NCI-H2081 (cell line): ENCODE data around the gene NAA10.
A peak's percentile ranks its signal among the peaks of the same experiment; 100 is the strongest.
"Not testable (repeated sequence)": the region's sequence is repeated elsewhere in the genome, so short reads cannot be mapped to it uniquely, and the experiment has no call there.

Experiments used
- DNase-seq, 2 experiments: peaks; one replicate each; lab custom pipeline; 2025; lab: John Stamatoyannopoulos, UW

NAA10 gene

DNA sequence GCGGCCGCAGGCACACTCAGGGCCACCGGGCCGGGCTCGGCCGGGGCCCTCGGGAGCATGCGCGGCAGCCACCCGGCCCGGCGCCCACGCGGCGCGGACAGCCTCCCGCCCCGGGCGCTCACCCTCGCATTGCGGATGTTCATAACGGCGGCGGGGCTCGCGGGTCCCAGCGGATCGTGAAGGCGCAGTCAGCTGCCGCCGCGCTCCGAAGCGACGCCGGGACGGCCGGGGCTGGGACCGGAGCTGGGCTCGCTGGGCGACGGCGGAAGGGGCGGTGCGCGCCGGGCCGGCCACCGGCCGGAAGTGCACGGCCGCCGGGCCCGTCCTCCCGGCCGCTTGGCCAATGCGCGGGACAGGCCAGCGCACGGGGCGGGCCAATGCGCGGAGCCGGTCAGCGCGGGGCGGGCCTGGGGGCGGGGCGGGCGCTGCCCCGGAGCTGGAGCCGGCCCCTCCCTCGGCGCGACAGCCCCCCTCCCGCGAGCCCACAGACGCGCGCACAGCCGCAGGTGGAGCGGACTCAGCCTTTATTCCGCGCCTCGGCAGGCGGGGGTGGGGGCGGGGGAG, at the start of gene NAA10:
Gene NAA10, minus strand, starts transcription at position 276 of the 564 bp plus-strand sequence. Its CDS starts 133 bp downstream, at position 143.
- peak; percentile 38 to 71 for DNase-seq

DNA sequence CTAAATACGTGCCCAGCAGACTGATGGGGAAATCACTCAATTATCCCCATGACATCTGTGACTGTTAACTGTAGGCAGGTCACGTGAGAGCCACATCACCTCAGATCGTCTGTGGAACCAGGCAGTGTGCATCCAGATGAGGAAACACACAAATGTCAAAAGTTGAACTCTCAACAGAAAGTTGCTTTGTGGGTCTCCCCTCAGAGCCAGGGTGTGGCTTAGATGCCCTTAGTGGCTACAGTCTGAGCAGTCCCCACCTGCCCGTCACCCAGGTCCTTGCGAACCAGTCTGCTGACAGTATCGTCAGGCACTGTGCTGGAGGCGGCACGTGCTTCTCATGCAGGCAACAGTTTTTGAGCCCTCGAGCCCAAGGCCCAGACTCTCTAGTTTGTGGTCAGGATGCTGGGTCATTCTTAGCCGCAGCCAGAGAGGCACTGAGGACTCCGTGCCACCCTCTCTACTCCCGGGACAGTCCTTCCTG, 48.5 kb upstream of the NAA10 start:
- no peak for DNase-seq

DNA sequence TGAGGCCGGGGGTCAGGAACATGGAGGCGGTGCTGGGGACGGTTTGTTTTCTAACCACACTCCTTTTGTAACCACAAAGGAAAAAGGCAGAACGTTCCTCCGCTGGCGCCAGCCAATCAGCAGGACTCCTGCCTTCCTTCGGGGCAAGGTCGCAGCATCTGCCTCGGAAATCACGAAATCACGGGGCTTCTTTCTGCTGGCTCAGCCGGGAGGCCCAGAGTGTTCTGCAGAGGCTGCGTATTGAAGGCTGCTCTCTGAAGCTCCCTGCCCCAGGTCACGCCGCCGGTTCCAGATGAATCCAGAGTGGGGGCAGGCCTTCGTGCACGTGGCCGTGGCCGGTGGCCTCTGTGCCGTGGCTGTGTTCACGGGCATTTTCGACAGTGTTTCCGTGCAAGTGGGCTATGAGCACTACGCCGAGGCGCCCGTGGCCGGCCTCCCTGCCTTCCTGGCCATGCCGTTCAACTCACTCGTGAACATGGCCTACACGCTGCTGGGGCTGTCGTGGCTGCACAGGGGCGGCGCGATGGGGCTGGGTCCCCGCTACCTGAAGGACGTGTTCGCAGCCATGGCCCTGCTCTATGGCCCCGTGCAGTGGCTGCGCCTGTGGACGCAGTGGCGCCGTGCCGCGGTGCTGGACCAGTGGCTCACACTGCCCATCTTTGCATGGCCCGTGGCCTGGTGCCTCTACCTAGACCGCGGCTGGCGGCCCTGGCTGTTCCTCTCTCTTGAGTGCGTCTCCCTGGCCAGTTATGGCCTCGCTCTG, 47.1 kb upstream of the NAA10 start:
- DNase-seq, result no peak

DNA sequence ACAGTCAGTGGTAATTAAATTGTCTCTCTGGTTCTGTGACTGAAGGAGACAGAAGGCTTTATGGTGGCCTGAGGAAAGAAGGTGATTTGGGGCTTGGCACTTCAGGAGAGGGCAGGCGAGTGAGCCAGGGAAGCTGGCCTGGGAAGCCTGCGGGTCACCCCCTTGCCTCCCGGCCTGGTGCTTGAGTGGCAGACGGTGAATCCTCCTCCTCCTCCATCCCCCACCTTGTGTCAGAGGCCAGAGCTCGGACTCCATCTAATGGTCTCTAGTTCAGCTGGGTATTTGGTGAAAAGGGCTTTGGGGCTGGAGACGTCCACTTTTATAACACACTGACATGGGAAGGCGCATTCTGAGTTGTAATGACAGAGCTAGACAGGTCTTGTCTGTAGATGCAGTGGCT, 46.4 kb upstream of the NAA10 start:
- no peak for DNase-seq

DNA sequence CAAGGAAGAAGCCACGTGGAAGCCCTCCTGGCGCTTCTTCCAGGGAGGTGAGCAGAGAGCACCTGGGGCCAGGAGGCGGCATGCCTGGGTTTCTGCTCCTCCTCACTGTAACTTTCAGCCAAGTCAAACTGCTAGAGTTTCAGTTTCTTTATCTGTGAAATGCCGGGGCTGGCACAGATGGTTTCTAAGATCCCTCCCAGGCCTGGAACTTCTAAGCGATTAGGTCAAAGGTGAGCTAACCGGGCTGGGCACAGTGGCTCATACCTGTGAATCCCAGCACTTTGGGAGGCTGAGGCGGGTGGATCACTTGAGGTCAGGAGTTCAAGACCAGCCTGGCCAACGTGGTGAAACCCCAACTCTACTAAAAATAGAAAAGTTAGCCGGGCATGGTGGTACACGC, 45.6 kb upstream of the NAA10 start:
- not testable (repeated sequence) for DNase-seq

DNA sequence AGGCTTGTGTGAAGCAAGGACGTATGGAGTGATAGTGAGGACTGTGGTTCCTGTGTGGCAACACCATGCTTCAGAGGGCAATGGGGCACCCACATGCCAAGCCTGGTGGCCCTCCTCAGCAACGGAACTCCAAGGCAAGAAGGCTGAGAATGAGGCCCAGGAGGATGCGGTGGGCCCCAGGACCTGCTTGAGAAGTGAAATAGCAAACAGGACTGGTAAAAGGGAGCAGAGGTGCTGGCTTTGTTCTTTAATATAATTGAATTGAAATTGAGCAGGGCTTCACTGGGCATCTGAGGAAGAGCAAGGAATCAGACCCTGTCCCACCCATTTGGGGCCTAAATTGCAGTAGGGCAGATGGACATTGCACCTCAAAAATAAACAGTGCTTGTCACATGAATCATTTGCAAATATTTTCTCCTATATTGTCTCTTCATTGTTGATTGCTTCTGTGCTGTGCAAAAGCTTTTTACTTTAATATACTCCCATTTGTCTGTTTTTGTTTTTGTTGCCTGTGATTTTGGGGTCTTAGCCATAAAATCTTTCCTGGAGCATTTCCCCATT, 40.0 kb upstream of the NAA10 start:
- no peak for DNase-seq

DNA sequence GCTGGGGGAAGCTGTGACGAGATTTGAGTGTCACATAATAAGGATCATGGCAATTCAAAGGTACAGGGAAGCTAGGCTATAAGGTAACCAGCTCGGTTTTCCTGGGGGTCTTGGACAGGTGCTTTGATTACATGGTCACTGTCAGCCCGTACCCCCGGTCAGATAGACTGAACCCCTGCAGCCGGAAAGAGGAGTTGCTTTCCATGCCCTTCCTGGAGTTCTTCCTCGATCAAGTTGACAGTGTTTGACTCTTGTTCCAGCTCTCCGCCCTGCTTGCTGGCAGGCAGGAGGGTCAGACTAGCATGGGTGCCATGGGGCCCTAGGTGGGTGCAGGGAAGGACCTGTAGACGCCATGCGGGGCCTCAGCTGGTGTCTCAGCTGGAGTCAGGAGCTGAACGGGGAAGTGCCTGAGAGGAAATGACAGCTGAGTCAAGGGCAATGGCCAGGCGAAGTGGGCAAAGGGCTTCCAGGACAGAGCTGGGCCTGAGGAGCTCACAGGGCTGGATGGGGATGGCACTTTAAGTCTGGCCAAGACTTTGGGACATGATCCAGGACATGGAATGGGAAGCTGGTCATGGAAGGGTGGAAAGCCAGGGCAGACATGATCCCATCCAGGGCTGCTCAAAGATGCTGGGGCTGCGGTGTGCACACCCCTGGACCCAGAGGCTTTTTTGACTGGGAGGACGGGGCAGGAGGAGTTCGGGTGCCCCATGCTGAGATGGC, 39.3 kb upstream of the NAA10 start:
- no peak for DNase-seq

DNA sequence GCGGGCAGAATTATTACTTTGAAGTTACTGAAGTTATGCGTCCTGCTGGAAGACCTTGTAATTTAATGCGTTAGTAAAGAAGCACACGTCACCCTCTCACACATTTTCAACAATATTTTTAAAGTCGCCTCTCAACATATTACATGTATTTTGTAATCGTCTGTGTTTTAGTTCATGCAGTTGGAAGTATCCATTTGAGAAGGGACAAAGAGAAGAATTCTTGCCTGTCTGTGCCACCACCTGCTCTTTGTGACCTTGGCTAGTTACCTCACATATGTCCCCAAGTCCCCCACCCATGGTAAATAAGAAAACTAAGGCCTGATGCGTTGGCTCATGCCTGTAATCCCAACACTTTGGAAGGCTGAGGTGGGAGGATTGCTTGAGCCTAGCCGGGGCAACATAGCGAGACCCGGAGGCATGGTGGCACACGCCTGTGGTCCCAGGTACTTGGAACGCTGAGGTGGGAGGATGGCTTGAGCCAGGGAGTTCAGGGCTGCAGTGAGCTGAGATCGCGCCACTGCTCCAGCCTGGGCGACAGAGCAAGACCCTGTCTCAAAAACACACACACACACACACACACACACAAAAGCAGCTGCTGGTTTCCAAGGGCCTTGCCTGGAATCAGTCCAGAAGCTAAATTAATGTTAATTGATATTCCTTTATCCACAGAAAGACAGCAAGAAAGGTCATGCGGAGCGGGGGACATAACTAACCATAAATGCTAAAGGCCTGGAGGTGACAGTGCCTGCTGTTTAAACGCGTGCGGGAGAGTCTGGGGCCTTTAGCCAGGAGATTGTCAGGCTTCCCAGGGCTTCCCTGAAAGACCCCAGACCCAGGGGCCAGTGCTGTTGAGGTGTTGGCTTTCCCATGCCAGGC, 38.5 kb upstream of the NAA10 start:
- peak in 1 of 2 experiments; percentile 38 for DNase-seq

DNA sequence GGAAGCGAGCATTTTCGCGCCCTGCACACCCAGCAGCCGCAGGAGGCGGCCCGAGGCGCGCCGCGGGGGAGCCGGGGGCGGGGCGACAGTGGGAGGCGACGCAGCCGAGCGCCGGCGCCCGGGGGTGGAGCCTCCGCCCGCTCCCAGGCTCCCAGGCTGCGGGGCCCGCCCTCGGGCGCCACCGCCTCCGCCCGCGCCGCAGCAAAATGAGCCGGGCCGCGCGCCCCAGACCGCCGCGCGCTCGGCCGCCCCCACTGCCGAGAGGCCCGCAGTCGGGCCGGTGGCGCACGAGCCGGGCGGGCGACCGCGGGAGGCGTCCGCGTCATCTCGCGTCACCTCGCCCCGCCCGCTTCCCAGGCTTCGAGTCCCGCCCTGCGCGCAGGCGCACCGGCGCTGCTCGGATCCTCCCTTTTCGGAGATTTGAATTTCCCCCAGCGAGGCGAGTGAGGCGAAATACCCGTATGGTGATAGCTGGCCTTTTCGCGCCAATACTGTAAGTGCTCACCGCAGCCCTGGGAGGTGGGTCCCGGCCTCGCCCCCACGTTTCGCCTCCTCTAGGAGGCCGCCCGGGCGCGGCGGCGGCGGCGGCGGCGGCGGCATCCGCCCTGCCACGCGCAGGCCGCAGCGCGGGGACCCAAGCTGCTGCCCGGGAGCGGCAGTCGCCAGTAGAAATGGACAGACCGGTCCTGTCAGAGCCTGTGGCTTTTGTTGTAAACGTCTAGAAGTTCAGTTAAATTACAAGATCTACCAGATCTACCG, 37.7 kb upstream of the NAA10 start, which contains the start of gene TMEM187:
Gene TMEM187, plus strand, starts transcription at position 387 of the 759 bp plus-strand sequence. CDS start 9,309 bp downstream, outside the sequence.
- peak; percentile 85 to 86 for DNase-seq

DNA sequence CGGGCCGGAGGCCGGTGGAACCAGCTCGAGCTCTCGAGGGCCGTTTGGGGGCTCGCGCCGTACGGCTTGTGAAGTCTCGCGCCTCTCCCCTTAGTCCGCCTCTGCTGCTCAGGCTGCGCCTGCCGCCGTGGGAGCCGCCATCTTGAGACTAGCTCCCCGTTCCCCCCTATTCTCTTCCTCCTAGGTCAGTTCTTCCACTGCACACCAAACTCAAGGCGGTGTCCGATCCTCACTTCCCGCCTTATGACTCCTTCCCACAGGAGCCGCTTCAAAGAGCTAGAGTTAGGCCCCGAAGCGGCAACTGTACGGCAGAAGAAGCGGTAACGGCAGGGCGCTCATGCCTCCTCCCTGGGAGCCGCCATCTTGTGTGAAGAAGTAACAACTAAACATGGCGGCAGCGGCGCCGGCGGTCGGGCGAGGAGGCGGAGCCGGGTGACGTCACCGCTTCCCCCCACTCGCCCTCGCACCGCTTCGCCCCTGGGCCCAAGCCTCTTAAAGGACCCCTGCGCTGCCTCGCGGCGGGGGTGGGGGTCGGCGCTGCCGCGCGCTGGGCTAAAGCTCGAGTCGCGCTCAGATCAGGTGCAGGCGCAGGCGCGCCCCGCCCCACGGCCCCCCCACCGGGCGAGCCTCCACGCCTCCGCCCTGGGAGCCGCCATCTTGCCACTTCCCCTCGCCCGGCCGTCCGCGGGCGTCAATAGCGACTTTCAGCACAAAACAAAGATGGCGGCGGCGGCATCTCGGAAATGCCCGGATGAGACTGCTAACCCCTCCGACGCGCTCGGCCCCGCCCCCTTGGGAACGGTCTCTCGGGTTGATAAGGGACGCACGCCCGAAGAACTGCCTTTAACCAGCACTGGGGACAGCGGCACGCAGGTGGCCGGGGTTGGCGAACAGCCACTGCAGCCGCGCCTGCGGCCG, 36.9 kb upstream of the NAA10 start, which contains the start of gene HCFC1:
Gene HCFC1, minus strand, starts transcription at position 369 of the 918 bp plus-strand sequence. CDS start 978 bp downstream, outside the sequence.
- peak; percentile 84 to 85 for DNase-seq

DNA sequence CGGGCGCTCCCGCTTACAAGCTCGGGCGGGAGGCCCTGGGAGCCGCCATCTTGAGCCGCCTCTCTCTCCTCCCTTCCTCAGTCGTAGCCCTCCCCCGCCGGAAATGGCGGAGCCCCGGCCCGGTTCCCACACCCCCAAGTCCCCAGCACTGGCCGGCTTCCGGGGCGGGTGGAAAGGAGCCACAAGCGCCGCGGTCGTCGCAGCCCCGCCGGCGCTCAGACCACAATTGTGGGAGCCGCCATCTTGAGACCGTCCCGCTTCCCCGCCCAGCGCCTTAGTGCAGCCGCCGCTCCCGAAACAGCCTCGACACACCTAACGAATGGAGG, 36.2 kb upstream of the NAA10 start:
- DNase-seq, result peak; percentile 43 to 70

DNA sequence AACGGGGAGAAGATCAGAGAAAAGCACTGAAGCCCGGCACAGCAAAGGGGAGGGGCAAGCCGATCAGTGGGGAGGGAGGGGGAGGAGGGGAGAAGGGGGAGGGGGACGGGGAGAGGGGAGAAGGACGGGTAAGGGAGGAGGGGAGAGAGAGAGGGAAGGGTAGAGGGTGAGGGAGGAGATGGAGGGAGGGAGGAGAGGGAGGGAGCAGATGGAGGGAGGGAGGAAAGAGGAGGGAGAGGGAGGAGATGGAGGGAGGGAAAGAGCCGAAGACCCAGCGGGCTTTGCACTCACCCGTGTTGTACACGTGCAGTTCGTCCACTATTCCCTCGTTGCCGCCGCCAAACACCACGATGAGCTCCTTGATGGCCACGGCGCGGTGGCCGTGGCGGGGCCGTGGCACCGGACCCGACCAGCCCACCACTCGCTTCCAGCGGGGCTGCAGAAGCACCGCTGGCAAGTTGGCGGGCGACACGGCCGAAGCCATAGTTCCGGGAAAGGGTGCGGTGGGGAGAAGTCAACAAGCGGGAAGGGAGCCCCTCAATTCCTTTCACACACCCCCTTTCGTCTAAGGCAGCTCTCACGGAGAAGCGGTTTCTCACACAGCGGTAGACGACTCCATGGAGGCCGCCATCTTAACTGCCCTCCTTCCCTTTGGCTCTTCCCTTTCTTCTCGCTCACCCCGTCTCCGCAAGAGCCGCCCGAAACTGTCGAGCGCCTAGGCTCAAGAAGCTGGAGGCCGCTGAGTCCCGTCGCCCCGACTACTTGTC, 35.7 kb upstream of the NAA10 start:
- peak in 1 of 2 experiments; percentile 18 for DNase-seq

DNA sequence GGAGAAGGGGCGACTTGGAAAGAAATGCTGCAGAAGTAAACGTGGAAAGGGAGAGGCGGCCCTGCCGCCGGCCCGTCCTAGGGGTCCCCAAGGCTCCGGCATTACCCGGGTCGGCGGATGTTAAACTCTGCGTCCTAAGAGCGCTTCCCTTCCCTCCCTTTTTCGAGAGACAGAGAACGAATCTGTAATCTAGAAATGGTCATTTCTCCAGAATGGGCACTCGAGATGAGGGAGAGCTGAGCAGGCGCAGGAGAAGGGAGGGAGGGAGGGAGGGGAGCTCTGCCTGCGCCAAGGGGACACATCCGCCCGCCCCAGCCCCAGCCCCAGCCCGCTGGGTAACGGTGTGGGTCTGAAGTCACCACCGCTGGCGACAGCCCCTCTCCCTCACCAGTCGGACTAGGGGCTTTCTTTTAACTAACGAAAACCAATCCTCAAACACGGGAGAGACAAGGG, 35.1 kb upstream of the NAA10 start:
- DNase-seq, result peak in 1 of 2 experiments; percentile 10

DNA sequence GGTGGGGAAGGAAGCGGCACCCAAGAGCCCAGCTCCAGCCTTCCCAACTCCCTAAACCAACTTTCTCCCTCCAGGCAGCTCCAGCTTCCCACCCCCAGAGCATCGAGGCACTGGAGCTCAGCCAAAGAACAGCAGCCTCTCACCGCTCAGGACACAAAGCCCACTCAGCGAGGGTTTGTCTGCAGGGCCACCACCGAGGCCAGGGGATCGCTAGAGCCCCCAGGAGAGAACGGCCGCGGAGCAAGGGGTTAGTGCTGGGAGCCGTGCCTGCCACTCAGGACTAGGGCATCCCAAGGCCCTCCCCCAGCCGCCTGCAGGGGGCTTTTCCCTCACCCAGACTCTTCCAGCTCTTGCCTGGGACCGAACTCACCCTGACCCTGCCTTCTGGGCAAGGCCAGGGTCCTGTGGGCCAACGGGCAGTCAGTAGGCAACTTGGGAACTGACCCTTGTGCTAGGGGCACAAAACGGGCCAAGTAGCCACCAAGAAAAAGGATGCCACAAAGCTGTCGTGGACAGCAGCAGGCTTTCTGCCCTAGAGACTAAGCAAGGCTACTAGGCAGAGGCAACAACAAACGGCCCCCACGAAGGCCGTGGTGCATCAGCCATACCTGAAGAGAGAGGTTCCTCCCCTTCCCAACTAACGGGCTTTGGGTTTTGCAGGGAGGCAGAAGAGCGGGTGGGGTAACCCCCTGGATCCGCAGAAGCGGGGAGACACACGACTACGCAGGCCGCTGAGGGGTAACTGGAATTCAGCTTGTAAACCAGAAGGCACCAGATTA, 34.5 kb upstream of the NAA10 start:
- DNase-seq, result no peak

DNA sequence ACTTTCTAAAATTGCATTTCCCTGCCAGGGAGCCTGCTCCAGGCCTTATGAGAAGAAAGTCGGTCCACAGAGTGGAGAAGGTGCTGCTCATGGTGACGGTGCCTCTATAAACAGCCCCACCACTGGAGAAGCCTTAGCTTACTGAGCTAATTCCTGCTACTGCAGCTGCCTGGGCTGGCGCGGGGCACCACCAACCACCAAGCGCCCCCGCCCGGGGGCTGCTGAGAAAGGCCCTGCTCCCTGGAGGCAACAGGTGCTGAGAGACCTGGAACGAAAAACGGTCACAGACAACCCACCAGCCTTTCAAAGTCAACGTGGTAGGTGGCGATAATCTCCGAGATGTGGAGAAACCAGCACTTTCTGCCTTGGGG, 33.9 kb upstream of the NAA10 start:
- DNase-seq, result no peak

DNA sequence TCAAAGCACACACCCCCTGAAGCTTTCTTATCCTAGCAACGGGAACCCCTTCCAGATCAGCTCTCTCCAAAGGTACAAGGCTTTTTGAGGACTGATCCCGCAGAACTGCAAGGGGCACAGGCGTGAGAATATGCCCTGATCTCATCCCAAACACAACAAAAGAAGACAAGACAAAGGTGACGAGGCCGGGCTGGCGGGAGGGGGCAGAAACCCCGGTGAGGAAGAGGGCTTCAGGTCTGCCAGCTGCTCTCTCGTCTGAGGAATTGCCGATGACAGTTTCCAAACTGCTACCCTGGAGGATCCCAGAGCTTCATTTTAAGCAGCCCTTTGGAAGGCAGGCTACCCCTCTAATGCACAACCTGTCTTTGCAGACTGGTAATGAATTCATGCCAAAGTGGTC, 33.4 kb upstream of the NAA10 start:
- DNase-seq, result no peak

DNA sequence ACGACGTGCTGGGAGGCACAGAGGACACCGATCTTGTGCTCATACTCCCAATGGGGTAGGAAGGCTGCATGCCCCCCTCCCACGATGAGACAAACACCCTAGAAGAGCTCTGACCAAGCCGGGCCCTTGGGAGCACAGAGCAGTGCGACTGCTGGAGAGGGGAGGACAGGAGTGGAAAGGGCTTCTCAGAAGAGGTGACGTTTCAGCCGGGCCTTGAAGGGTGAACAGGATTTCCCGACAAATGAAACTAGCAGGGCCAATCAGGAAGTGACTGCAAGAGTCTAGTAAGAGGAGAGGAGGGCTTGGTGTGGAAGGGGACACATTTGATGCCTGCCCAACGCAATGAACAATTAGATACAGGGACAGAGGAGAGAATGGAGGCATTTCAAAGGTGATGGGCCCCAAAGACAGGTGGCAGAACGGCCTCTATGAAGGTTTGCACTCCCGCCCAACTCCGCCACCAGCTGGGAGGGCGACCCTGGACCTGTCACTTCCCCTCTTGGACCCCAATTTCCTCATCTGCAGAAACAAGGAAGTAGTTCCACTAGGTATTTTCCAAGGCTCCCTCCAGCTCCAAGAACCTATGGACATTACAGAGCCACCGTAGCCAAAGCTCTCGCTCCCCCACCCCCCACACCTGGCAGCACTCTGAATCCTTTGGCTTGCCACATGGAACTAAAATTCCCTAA, 32.8 kb upstream of the NAA10 start:
- no peak for DNase-seq
